ENCODE data around the gene UBE2I.

UBE2I gene

GRCh38 chr16:1262210-1262845 is 47.1 kb upstream of the UBE2I start:
- Histone ChIP-seq H3K4me3 (ENCODE audit: low read depth, low read length) (no peak overlapping the region), H3K27ac (no peak overlapping the region), H3K36me3 (no peaks in the 10 kb centered on the region), H3K9me3 (ENCODE audit: severe bottlenecking) (no peaks in the 10 kb centered on the region), H3K27me3 (ENCODE audit: insufficient read depth, low read depth, severe bottlenecking) (no peaks in the 10 kb centered on the region)
- no peak for TF ChIP-seq CTCF (IDR thresholded peaks at IDR 0.05; ENCODE audit: low read depth, low read length)
- no peak for DNase-seq

- no peaks in the 10 kb centered on the region for H3K36me3 ChIP-seq
- H3K27me3 ChIP-seq (ENCODE audit: insufficient read depth, low read depth, severe bottlenecking), result no peaks in the 10 kb centered on the region
- DNase-seq, result no peak
- no peak for TF ChIP-seq CTCF (IDR thresholded peaks at IDR 0.05; ENCODE audit: low read depth, low read length)
- no peak overlapping the region for H3K4me3 ChIP-seq (ENCODE audit: low read depth, low read length)
- H3K9me3 ChIP-seq (ENCODE audit: severe bottlenecking), result no peaks in the 10 kb centered on the region
- H3K27ac ChIP-seq, result no peak overlapping the region
Measured at GRCh38 chr16:1262846-1263221, 46.6 kb upstream of the UBE2I start.

- no peak for TF ChIP-seq CTCF (IDR thresholded peaks at IDR 0.05; ENCODE audit: low read depth, low read length)
Measured at GRCh38 chr16:1263591-1264344, 45.7 kb upstream of the UBE2I start.

GRCh38 chr16:1264345-1265089 is 44.9 kb upstream of the UBE2I start:
- H3K36me3 ChIP-seq, result no peaks in the 10 kb centered on the region
- no peak for DNase-seq
- no peaks in the 10 kb centered on the region for H3K9me3 ChIP-seq (ENCODE audit: severe bottlenecking)
- no peak overlapping the region for H3K27ac ChIP-seq
- no peaks in the 10 kb centered on the region for H3K27me3 ChIP-seq (ENCODE audit: insufficient read depth, low read depth, severe bottlenecking)
- H3K4me3 ChIP-seq (ENCODE audit: low read depth, low read length), result no peak overlapping the region
- no peak for TF ChIP-seq CTCF (IDR thresholded peaks at IDR 0.05; ENCODE audit: low read depth, low read length)

More at GRCh38 chr16:1263591-1264344, 45.7 kb upstream of the UBE2I start:
- Histone ChIP-seq H3K9me3 (ENCODE audit: severe bottlenecking) (no peaks in the 10 kb centered on the region), H3K27ac (no peak overlapping the region), H3K27me3 (ENCODE audit: insufficient read depth, low read depth, severe bottlenecking) (no peaks in the 10 kb centered on the region), H3K36me3 (no peaks in the 10 kb centered on the region), H3K4me3 (ENCODE audit: low read depth, low read length) (no peak overlapping the region)
- DNase-seq, result no peak

- no peak for DNase-seq
- Histone ChIP-seq H3K27ac (no peak overlapping the region), H3K36me3 (no peaks in the 10 kb centered on the region), H3K4me3 (ENCODE audit: low read depth, low read length) (no peak overlapping the region), H3K9me3 (ENCODE audit: severe bottlenecking) (no peaks in the 10 kb centered on the region), H3K27me3 (ENCODE audit: insufficient read depth, low read depth, severe bottlenecking) (no peaks in the 10 kb centered on the region)
- TF ChIP-seq CTCF (IDR thresholded peaks at IDR 0.05; ENCODE audit: low read depth, low read length), result no peak
Measured at GRCh38 chr16:1265090-1265630, 44.3 kb upstream of the UBE2I start.
